Kasumi-1 (cell line): Measurements from ENCODE around the gene TSC22D1.

Experiments used
- DNase-seq, 2 experiments: peaks; one replicate each; lab custom pipeline; 2025; lab: John Stamatoyannopoulos, UW

The TSC22D1 gene

DNA sequence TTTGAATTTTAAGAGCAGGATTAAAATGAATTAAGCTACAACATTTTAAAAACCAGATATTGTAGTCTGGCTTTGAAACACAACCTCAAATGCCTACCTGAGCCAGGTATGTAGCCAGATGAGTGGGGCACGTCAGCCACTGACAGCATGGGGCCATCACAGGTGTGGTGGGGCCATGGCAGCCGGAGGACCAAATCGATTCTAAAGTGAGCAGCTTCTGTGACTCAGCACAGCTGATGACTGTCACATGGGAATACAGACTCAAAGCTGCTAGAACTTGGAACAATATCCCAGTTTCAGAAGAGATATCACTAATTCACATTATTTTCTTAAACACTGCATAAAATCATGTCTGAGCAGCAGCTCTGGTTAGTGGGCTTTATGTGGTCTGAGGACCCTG, 149.7 kb downstream of the TSC22D1 start:
- no peak for DNase-seq

DNA sequence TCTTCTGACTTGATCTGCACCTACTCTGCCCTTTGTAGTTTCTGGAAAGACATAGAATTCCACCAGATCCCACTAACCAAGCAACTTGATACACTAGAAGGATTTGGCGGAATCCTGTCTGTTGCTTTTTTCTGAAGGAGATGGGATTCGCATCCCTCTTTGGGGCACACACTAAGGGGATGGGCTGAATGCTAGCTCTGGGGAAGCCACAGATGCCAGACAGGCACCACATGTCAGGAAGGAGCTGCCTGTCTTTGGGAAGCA, 150.4 kb downstream of the TSC22D1 start:
- no peak for DNase-seq

DNA sequence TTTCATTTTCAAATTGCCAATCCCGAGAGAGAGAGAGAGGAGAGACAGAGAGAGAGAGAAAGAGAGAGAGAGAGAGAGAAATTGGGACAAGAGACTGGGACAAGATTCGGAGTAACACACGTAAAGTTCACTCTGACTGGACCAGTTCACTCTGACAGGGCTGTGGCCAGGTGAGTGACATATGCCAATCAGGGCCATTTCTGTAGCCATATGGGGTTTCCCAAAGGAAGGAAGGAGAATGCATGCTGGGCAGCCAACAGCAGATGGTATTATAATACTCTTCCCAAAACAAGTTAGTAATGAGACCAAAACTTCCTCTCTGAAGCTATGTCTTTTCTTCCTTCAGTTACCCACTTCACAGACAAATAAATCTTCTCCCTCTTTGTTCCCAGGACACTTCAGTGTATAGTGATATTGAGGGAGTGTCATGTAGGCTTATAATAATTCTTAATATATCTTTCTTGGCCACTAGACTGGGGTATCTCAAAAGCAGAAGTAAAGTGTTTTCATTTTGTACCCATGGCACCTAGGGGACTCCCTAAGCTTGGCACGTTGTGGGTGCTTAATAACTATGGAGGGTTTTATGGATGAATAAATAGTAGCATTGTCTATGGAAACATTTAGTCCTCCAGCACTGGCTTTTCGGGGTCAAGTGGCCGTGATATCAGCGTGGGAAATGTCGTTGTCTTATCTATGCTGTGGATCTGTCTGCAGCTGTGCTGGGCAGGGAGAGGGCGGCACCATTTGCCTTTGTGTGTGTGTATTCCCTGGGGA, 150.9 kb downstream of the TSC22D1 start:
- peak; percentile 27 to 64 for DNase-seq

DNA sequence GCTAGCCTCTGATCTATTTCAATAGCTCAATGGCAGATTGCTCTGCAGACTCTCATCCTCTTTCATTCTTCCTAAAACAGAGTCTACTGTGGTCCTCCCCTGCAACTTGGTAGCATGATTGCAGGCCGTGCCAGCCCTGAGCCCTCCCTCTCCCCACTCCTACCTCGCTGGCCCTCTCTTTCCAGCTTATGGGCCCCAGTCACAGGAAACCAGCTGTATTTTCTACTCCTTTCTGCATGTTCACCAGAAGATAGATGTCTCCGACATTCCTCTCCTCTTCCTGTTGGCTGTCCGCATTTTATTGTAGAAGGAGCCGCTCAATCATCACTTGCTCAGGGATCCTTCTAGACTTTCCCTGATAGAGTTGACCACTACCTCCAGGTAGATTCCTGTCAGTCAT, 152.3 kb downstream of the TSC22D1 start:
- DNase-seq, result no peak

DNA sequence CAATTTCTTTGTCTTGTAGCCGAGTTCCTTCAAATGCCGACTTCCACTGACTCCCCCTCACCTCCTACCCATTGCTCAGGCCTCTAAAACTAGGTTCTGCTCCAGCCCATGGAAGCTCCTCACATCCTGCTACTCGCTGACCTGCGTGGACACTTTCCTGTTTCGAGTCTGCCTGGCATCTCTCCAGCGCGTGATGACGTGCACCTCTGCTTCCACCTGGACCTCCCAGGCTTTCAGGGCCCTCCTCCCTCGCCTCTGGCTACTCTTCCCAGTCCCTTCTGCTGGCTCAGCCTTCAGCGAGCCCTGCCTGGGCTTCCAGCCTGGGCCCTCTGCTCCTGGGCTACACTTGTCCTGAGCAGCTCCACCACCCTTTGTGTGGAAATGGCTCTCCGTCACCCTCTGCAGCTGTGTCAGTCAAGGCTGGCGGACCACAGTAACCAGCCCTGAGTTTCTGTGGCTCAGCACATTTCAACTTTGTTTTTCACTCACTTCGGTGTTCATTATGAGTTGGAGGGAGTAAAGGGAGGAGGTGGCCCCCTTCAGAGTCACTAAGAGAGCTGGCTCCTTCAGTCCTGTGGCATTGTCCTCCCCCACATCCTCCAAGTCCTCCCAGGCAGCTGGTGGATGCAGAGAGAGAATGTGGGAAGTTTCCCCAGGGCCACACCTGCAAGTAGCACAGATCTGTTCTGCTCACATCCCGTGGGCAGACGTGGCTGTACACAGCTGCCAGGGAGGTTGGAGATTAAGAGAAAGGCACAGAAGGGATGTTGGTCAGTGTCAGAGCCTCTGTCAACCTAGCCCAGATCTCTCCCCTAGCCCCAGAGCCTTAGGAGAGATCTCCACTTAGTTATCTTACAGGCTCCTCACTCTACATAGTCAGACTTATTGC, 153.1 kb downstream of the TSC22D1 start:
- no peak for DNase-seq

DNA sequence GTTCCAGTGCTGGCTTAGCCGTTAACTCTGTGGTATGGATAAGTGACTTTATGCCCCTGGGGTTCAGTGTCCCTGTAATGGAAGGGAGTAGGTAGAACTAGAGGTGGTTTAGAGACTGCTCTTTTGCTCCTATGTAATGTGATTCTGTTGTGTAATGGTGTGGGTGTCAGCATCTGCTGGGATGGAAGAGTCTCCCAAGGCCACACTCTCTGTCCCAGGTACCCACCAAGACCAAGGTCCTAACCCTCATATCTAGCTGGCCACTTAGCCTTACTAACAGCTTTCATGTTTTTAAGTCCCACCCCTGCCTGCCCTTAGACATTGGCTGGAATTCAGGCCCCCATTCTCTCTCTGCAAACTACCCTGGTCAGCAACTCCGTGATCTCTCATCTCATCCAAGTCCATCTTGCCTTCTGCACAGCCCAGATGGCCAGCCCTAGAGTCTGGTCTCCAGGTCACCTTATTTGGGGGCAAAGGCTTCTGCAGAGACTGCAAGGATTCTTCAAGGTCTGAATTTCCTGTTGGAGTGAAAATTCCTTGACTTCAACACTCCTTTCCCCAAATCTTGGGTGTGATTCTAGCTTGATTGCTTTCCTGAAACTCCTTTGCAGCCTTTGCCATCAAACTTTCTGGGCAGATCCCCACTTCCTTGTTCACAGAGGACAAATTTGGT, 154.1 kb downstream of the TSC22D1 start:
- DNase-seq, result no peak

DNA sequence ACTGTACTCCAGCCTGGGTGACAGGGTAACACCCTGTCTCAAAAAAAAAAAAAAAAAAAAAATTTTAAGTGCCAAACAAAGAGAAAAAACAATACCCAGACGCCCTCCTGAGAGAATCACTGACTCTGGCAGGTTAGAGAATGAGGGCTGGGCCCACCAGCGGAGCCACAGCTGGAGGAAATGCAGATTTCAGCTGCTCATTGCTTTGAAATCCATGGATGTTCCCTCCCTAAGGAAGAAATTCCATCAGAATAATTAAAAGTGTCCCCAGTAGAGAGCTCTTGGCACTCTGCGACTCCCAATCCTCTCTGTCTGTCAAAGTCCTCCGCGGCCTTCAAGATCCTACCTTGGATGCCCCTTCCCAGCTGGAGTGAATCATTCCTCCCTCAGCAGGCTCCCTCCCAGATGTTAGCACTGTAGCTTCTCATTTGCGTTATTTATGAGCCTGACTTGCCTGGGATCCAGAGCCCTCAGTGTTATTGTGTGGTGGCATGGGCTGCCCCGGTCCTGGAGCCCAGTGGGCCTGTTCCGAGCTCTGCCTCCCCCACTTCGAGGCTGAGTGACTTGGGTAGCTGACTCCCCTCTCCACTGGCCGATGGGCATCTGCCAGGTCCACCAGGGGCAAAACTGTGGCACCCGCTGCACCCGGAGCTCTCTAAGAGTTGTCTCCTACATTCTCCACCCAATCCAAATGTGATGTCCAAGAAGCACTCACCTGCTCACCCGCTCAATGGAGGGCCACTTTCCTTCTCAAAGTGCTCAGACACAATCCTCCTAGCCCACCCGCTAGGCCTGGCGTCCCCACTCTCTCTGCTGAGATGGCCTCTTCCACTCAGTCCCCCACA, 155.5 kb downstream of the TSC22D1 start:
- DNase-seq, result no peak

DNA sequence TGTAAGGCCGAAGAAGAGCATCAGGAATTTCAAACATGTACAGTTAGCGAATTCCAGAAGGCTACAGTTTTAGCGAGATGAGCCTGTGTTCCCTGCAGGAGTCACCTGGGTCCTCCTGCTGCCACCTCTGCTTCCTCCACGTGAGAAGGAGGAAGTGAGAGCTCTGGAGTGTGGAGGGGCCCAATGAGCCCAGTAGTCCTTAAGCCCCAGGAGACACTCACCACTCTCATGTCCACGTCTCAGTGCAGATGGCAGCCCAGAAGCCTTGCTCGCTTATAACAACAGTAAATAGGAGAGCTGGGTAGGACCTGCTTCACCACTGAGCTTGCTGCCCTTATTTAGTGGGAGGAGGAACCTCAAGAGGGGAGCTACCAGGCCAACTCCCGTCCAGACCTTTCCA, 158.3 kb downstream of the TSC22D1 start:
- no peak for DNase-seq

DNA sequence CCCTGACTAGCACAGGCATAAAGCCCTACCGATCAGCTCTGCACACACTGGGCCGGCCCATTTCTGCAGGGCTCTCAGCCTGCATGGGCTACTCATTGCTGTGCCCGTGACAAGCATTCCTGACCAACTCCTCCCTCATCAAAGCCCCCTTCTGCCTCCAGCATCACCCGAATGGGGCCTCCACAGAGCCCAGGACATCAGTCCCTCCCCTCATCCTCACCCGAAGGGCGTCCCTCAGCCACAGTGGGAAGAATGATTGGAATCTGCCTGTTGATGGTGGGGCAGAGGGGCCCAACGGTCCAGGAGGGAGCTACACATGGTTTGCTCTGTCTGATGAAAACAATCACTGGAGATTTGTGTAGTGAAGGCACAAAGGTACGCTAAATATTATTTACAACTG, 158.7 kb downstream of the TSC22D1 start:
- no peak for DNase-seq

DNA sequence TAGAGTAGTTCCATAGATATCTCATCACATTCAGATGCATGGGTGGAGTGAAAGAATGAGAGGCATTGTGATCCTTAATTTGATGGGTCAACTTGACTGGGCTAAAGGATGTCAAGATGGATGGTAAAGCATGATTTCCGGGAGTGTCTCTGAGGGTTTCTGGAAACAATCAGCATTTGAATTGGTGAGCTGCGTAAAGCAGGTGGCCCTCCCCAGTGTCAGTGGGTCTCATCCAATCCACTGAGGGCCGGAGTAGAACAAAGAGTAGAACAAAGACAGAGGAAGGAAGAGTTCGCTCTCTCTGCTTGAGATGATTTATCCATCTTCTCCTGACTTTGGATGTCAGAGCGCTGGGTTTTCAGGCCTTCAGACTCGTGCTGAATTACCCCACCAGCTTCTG, 159.4 kb downstream of the TSC22D1 start:
- no peak for DNase-seq

DNA sequence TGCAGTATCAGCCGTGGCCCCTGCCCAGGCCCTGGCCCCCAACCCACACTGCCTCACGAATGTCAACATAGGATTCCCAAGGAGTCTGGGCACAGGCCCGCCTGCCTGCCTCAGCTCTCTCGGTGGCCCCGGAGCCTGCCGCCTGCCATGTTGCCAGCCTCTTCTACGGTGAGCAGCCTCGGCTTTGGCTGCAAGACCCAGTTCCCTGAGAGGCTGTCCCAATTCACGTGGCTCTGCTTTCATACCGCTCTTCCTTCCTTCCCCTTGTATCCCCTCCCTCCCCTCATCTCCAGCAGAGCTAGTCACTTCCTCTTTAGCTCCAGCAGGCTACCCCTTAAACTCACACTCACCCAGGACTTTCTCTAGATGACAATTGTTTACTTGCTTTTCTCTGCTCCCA, 159.8 kb downstream of the TSC22D1 start:
- peak; percentile 98 to 99 for DNase-seq

DNA sequence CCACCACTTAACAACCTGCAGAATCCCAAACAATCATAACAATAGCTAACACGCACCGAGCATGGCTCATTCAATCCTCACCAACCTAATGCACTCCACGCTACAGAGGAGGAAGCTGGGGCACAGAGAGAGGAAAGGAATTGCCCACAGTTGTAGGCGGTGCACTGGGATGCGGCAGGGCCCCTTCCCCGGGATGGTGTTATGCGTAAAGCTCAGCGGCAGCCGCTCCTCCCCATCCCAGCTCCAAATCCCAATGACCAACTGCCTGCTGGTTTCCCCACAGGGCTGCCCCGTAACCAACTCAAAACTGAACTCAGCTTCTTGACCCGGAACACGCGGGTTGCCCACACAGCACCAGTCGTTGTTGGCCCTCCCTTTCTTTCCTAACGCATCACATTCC, 160.3 kb downstream of the TSC22D1 start:
- peak; percentile 33 for DNase-seq

DNA sequence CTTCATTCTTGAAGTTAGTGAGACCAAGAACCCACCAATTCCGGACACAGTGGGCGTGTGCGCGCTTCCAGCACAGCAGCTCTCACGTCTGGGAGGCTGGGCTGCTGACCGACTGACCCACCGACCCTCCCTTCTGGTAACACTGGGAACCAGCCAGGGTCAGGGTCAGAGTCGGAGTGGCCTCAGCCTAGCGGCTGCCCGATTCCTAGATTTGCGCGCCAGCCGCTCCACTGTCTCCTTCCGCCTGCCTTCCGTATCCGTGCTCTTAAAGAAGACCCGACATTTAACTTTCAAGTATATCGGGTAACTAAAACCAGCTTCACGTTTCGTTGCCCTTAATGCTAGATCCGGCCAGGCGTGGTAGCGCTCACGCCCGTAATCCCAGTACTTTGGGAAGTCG, 161.4 kb downstream of the TSC22D1 start:
- DNase-seq, result peak; percentile 73 to 74

DNA sequence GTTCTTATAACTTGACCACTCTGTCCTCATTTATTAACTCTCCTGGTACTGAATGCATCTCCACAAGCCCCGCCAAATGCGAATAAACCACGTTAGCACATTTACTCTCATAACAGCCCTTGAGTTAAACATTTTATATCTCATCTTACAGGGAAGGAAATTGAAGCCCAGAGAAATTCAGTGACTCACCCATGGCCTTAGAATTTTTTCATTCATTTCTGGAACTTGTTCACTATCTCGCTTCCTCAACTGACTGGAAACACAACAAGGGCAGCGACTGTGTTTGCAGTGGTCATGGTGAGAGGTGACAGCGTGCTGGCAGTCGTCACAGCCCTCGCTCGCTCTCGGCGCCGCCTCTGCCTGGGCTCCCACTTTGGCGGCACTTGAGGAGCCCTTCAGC, 163.0 kb downstream of the TSC22D1 start:
- no peak for DNase-seq

DNA sequence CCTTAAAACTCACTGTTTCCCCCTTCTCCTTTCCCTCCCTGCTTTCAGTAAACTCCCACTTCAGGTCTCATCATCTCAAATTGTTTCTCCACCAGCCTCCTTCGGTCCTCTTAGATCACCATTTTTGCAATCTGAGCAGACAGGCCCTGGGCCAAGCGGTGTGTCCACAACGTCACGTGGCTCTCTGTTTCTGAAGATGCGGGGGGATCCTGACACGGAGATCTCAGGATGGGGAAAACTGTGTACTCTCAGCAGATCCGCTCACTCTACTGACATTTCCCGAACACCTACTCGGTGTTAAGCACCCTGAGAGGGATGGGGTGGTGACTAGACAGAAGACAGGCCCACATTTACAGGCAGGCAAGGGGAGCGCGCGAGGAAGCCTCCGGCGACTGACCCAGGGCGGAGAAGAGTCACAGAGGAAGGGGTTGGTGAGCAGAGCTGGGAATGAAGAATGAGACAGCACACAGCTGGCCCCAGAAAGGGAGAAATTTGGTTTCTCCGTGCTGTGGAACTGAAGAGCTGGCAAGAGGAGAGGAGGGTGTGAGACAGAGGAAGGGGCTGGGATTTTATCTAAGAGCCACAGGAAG, 163.7 kb downstream of the TSC22D1 start:
- no peak for DNase-seq

DNA sequence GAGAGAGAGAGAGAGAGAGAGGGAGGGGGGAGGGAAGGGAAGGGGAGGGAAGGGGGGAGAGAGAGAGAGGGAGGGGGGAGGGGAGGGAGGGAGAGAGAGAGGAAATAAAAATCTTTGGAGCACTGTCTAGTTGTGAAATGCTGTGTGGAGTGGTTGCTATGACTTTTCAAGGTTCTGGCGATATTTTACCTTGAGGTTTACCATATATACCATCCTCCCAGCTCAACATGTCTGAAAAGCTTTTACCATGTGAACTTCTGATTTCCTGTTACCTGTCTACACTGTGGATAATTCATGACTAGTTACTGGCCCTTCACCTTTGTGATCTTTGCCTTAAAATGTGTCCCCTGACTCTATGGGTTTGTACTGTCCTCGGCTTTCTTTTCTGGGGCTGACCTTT, 164.3 kb downstream of the TSC22D1 start:
- DNase-seq, result no peak

DNA sequence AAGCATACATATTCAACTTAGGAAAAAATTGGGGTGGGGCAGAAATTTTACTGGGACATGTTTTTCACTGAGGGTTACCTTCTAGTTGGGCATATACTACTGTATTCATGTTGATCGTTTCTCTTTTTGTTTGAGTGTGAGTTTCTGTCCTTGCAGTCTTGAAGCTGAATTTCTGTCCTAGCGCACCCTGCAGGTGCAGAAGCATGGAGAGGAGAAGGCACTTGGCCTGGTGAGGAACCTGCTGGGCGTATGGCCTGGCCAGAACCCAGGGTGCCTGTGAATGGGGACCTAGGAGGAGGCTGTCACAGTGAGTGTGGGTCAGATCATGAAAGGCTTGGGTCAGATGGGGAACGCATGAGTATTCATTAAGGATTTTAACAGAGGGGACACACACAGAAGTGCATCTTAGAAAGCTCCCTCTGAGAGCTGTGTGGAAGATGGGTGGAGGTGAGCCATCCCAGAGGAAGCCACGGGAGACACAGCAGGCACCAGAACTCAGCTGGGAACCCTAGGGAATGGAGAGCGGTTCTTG, 165.7 kb downstream of the TSC22D1 start:
- DNase-seq, result no peak

DNA sequence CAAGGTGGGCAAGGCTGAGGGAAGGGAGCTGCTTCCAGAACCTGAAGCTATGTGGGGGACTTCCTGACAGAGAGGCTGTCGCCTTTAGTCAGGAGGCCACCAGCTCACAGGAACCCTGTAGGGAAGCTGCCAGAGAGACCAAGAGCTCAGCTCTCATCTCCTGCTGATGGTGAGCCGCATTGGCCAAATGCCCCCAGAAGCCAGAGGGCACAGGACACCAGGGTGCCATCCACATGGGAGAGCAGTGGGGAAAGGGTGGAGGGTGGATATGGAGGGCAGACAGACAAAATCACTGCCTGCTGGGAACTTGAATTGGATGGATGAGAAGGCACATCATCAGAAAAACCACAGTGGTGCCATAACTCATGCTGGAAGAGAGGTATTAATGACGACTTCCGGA, 166.5 kb downstream of the TSC22D1 start:
- DNase-seq, result no peak

DNA sequence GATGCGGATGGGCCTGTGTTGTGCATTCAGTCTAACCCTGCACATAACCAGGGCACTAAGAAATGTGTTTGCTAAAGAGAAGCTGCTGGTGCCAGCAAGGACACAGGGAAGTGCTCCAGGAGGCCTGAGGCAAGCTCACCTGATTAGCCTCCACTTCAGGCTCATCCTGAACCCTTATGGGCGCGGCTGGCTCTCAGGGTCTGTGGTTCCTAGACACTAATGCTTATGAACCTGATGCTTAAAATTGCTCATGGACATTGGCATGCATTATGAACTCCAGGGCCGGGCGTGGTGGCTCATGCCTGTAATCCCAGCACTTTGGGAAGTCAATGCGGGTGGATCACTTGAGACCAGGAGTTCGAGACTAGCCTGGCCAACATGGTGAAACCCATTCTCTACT, 168.2 kb downstream of the TSC22D1 start:
- DNase-seq, result no peak

DNA sequence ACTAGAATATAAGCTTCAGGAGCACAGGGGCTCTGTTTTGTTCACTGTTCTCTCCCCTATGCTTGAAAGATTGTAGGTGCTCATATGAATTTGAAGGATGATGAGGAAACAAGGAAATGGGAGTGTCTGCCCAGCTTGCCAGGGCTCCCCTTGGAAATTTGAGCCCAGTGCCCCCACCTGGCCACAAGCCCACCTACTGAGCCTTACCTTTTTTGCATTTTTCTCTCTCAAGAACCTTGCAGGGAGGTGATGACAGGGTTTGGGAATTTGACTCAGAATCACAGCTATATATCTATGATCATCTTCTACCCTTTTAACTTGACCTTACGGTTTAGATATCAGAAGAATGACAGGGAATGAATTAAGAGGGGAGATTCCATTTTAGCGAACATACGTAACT, 168.8 kb downstream of the TSC22D1 start:
- DNase-seq, result no peak

DNA sequence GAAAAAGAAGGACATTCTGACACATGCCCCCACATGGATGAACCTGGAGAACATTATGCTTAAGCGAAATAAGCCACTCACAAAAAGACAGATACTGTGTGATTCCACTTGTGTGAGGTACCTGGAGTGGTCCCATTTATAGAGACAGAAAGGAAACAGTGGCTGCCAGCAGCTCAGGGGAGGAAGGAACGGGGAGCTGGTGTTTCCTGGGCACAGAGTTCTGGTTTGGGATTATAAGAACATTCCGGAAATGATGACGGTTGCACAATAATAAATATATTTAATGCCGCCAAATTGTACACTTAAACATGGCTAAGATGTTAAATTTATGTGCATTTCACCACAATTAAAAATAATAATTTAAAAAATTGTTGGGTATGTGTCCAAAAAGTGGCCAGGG, 169.5 kb downstream of the TSC22D1 start:
- DNase-seq, result no peak
